DND-41 (cell line): Measurements from ENCODE around the gene PAM.

Source experiments
- CTCF ChIP-seq: IDR thresholded peaks from 2 replicates; pipeline ENCODE4 v1.5.1; 2012; ENCODE audit warnings: borderline replicate concordance, low read length, moderate library complexity, mild to moderate bottlenecking; ENCODE audit not compliant: poor library complexity, severe bottlenecking; ENCODE audit errors: extremely low read depth
- EZH2 ChIP-seq: IDR thresholded peaks from 3 replicates; pipeline ENCODE4 v1.6.1; 2012; ENCODE audit warnings: borderline replicate concordance, low read depth, mild to moderate bottlenecking, moderate library complexity, low read length, inconsistent platforms; ENCODE audit not compliant: severe bottlenecking

DNA sequence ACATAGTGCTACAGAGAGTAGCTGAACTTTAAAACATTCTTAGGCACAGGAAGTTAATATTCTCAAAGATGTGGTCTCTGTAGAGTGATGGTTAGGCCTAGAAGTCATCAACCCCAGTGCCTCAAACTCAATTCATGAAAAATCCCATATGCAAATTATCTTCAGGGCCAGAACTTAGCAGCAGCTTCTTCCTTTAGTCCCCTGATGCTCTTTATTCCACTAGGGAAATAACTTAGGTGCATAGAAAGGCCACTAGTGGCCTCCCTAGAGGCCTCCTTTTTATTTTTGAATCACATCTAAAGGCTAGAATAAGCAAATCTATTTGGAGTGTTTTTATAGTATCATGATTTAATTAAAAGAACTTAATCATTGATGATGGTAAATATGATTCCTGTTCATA is 276.5 kb downstream of the PAM start:
- TF ChIP-seq CTCF: peak; percentile 44
- TF ChIP-seq EZH2: no peak
